IMR-90 (cell line): Measurements from ENCODE around the gene EIF2AK2. TPM values are rescaled to one million over a fixed set of nuclear protein-coding genes. Genes with fewer than 3 reads are reported as not detected.

Source experiments
- ATAC-seq: fragments of 200-7000 bp; cut with Tn5 transposase; 2 replicates; pipeline ENCODE4 v1.9.1; 2020; ENCODE audit warnings: low read depth, mild to moderate bottlenecking, moderate library complexity
- BruUV-seq: library from RNA; stranded (reverse); fragments of 400-500 nt; replicated peaks from 2 replicates; lab custom pipeline; 2021; lab: Mats Ljungman, UMichigan
- CTCF ChIA-PET: fragments of 300-600 bp; formaldehyde crosslinking; extraction: SDS; loops from one replicate; lab custom pipeline; 2021; ENCODE audit warnings: antibody characterized with exemption; lab: Yijun Ruan, JAX
- POLR2A ChIA-PET: fragments of 300-600 bp; sonication (Branson Sonifier 250); formaldehyde crosslinking; loops from one replicate; lab custom pipeline; 2022; ENCODE audit warnings: antibody characterized with exemption; ENCODE audit not compliant: unreplicated experiment; lab: Charles Lee
- DNase-seq: peaks from one replicate; pipeline ENCODE4 v3.0.0; 2013
- H2AFZ ChIP-seq: replicated peaks from 2 replicates; pipeline ENCODE3; 2013; ENCODE audit warnings: low read length, mild to moderate bottlenecking; ENCODE audit not compliant: poor library complexity
- H2AK5ac ChIP-seq: 2 replicates; pipeline ENCODE4 v1.6.1; 2013; ENCODE audit warnings: low read depth, low read length, inconsistent platforms
- H2AK9ac ChIP-seq: replicated peaks from 2 replicates; pipeline ENCODE3; 2013; ENCODE audit warnings: mild to moderate bottlenecking, low read depth, low read length, moderate library complexity; ENCODE audit not compliant: poor library complexity
- H2BK120ac ChIP-seq: 2 replicates; pipeline ENCODE4 v1.6.1; 2013; ENCODE audit warnings: low read depth, low read length, inconsistent platforms
- H2BK15ac ChIP-seq: 3 replicates; pipeline ENCODE4 v1.6.1; 2013; ENCODE audit warnings: low read depth, low read length, inconsistent platforms
- H2BK20ac ChIP-seq: 2 replicates; pipeline ENCODE4 v1.6.1; 2013; ENCODE audit warnings: low read depth, mild to moderate bottlenecking, inconsistent platforms, low read length, moderate library complexity
- H2BK5ac ChIP-seq: 2 replicates; pipeline ENCODE4 v1.6.1; 2013; ENCODE audit warnings: mild to moderate bottlenecking, low read depth, low read length, inconsistent platforms; ENCODE audit not compliant: poor library complexity, severe bottlenecking
- H3K14ac ChIP-seq: replicated peaks from 2 replicates; pipeline ENCODE4 v1.6.1; 2013; ENCODE audit warnings: low read depth, low read length, inconsistent platforms
- H3K18ac ChIP-seq: 2 replicates; pipeline ENCODE4 v1.6.1; 2013; ENCODE audit warnings: low read depth, low read length, control low read depth
- H3K23ac ChIP-seq: 2 replicates; pipeline ENCODE4 v1.6.1; 2013; ENCODE audit warnings: low read depth, low read length, inconsistent platforms
- H3K27ac ChIP-seq: 2 replicates; pipeline ENCODE4 v1.5.1; 2013; ENCODE audit warnings: mild to moderate bottlenecking, control low read depth, low read length; ENCODE audit not compliant: insufficient read depth
- H3K27me3 ChIP-seq: 2 replicates; pipeline ENCODE4 v1.6.1; 2013; ENCODE audit warnings: low read length; ENCODE audit not compliant: control insufficient read depth, insufficient read depth
- H3K36me3 ChIP-seq: 2 replicates; pipeline ENCODE4 v1.6.1; 2013; ENCODE audit warnings: low read length, mixed read lengths; ENCODE audit not compliant: control insufficient read depth, insufficient read depth
- H3K4ac ChIP-seq: 2 replicates; pipeline ENCODE4 v1.6.1; 2013; ENCODE audit warnings: low read depth, low read length, inconsistent platforms
- H3K4me1 ChIP-seq: 2 replicates; pipeline ENCODE4 v1.6.1; 2013; ENCODE audit warnings: low read length, mixed read lengths; ENCODE audit not compliant: control insufficient read depth, insufficient read depth
- H3K4me2 ChIP-seq: 2 replicates; pipeline ENCODE4 v1.6.1; 2013; ENCODE audit warnings: low read depth, mild to moderate bottlenecking, control low read depth, low read length, moderate library complexity
- H3K4me3 ChIP-seq: 2 replicates; pipeline ENCODE4 v1.5.1; 2013; ENCODE audit warnings: low read depth, mild to moderate bottlenecking, control low read depth, low read length, moderate library complexity; ENCODE audit not compliant: insufficient read depth
- H3K56ac ChIP-seq: 2 replicates; pipeline ENCODE4 v1.6.1; 2013; ENCODE audit warnings: low read length, inconsistent platforms; ENCODE audit not compliant: insufficient read depth; ENCODE audit errors: extremely low read depth
- H3K79me1 ChIP-seq, 2 experiments: 2 replicates each; pipeline ENCODE4 v1.6.1; 2013; ENCODE audit warnings: low read length in 2 of 2, inconsistent platforms in 1 of 2, low read depth in 1 of 2
- H3K9ac ChIP-seq: 2 replicates; pipeline ENCODE4 v1.6.1; 2013; ENCODE audit warnings: low read depth, low read length, control low read depth
- H3K9me1 ChIP-seq: 2 replicates; pipeline ENCODE4 v1.6.1; 2013; ENCODE audit warnings: low read length, inconsistent platforms; ENCODE audit not compliant: insufficient read depth
- H3K9me3 ChIP-seq: 2 replicates; pipeline ENCODE4 v1.6.1; 2013; ENCODE audit warnings: low read length; ENCODE audit not compliant: control insufficient read depth, insufficient read depth
- H4K20me1 ChIP-seq: 2 replicates; pipeline ENCODE4 v1.6.1; 2013; ENCODE audit warnings: low read length, inconsistent platforms; ENCODE audit not compliant: insufficient read depth
- H4K5ac ChIP-seq: 2 replicates; pipeline ENCODE4 v1.6.1; 2013; ENCODE audit warnings: mild to moderate bottlenecking, low read depth, low read length, control low read depth
- H4K8ac ChIP-seq, 2 experiments: 2 replicates each; pipeline ENCODE4 v1.6.1; 2013; ENCODE audit warnings: low read depth in 2 of 2, low read length in 2 of 2, control low read depth in 1 of 2, inconsistent platforms in 1 of 2
- H4K91ac ChIP-seq: 2 replicates; pipeline ENCODE4 v1.6.1; 2013; ENCODE audit warnings: low read depth, low read length, inconsistent platforms; ENCODE audit not compliant: insufficient read depth
- POLR2A ChIP-seq: IDR thresholded peaks from 2 replicates; pipeline ENCODE4 v1.6.1; 2012; ENCODE audit warnings: mild to moderate bottlenecking, low read depth, low read length
- WGBS, 2 experiments: methylation state at CpG; one replicate each; pipeline versions ENCODE4 v1.1.5 to v1.1.7; 2013; ENCODE audit warnings: missing lambda C conversion rate in 2 of 2; ENCODE audit not compliant: insufficient read length in 1 of 2; ENCODE audit errors: extremely low coverage in 2 of 2; 5-methylcytosine and 5-hydroxymethylcytosine counted together
- dilution Hi-C: fragments of 300-500 bp; cut with HindIII; formaldehyde crosslinking; loops from one replicate; pipeline ENCODE4 v1.14.3; 2018; ENCODE audit warnings: low sequenced_read_pairs; ENCODE audit not compliant: unreplicated experiment
- in situ Hi-C: fragments of 300-500 bp; cut with MboI; formaldehyde crosslinking; loops from 3 replicates; pipeline ENCODE4 v1.14.3; 2019; ENCODE audit warnings: low sequenced_read_pairs, inconsistent platforms, mixed read lengths
- intact Hi-C: fragments of 100-400 bp; cut with micrococcal nuclease; formaldehyde crosslinking; loops from 2 replicates; pipeline ENCODE4 v1.10.0; 2022
- polyA plus RNA-seq, 3 experiments: library from polyadenylated mRNA; depleted of rRNA; stranded (reverse); fragments of >200 nt; gene quantifications; 2 replicates each; pipeline ENCODE4 v1.2.3, GENCODE V29; 2012; ENCODE audit warnings: low replicate concordance in 1 of 3
- total RNA-seq: library from RNA; depleted of rRNA; stranded (reverse); fragments of >200 nt; gene quantifications from 2 replicates; pipeline ENCODE4 v1.2.3, GENCODE V29; 2012
- TF ChIP-seq, protein P1 (sequence below): fragments of 150-350 bp; IDR thresholded peaks from 2 replicates; pipeline ENCODE4 v1.6.1; 2017; ENCODE audit warnings: mild to moderate bottlenecking, antibody characterized with exemption, low read length, low read depth

EIF2AK2 gene
- total and polyA plus RNA-seq, 2 of the 4 experiments (the other 2 are of a cell fraction): 10.2 to 16.8 TPM

DNA sequence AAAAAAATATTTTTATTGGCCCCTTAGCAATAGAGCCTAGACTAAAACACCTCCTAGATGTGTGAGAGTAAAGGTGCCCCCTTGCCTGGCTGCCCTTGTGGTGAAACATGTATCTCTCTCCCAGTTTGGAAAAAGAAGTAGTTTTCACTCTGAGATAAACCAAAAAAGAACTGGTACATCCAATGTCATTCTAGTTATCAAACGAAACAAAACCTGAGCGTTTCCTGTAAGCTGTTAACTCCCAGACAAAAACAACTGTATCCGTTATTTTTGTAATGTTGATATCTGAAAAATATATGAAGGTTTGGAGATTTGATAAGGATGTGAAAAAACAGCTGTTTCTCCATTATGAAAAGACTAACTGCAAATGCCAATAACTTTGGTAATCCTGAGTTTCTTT is 96.9 kb downstream of the EIF2AK2 start:
- H4K5ac ChIP-seq: no peak overlapping the region
- BruUV-seq: no TSS peak
- H2BK120ac ChIP-seq: no peak overlapping the region
- in situ Hi-C loops (no loop called here), intact Hi-C loops (no loop called here), dilution Hi-C loops (no loop called here)
- TF ChIP-seq, protein P1, sequence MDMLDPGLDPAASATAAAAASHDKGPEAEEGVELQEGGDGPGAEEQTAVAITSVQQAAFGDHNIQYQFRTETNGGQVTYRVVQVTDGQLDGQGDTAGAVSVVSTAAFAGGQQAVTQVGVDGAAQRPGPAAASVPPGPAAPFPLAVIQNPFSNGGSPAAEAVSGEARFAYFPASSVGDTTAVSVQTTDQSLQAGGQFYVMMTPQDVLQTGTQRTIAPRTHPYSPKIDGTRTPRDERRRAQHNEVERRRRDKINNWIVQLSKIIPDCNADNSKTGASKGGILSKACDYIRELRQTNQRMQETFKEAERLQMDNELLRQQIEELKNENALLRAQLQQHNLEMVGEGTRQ: no peak
- no peak for TF ChIP-seq POLR2A
- DNase-seq (no peak), ATAC-seq (no peak)
- H2AK9ac ChIP-seq: no peak overlapping the region
- H3K4ac ChIP-seq: no peak overlapping the region
- H3K56ac ChIP-seq: no peak overlapping the region
- no peaks in the 10 kb centered on the region for H4K20me1 ChIP-seq
- no peak overlapping the region for H4K91ac ChIP-seq
- H3K9me1 ChIP-seq: peaks cover 3% of the 10 kb centered on the region; the same call in 1 of the 2 replicates
- H3K18ac ChIP-seq: no peak overlapping the region
- CTCF ChIA-PET: interaction anchor here (1.0 kb wide), 1 partner anchor 46 kb away, joined by 3 read pairs; no protein-coding TSS in a partner anchor
- H2BK15ac ChIP-seq: no peak overlapping the region
- no peak overlapping the region for H2AFZ ChIP-seq
- no peak overlapping the region for H3K14ac ChIP-seq
- no peak overlapping the region for H3K9ac ChIP-seq
- no peak overlapping the region for H2BK20ac ChIP-seq
- peaks cover 21% of the 10 kb centered on the region for H3K36me3 ChIP-seq
- H2BK5ac ChIP-seq: no peak overlapping the region
- H3K9me3 ChIP-seq: no peaks in the 10 kb centered on the region
- no peak overlapping the region for H3K4me3 ChIP-seq
- H3K23ac ChIP-seq: no peak overlapping the region
- no peak overlapping the region for H2AK5ac ChIP-seq
- no peak overlapping the region for H3K4me2 ChIP-seq
- no peaks in the 10 kb centered on the region for H3K27me3 ChIP-seq
- H3K79me1 ChIP-seq: no peaks in the 10 kb centered on the region; a peak in 1 of 4 replicates
- peaks cover 2% of the 10 kb centered on the region; the same call in 1 of the 2 replicates for H3K4me1 ChIP-seq
- WGBS, 2 experiments: no CpG with 5 or more reads among the region's 3 CpGs
- no peak overlapping the region for H3K27ac ChIP-seq
- POLR2A ChIA-PET: no interaction called here
- H4K8ac ChIP-seq: no peak overlapping the region
